GM04503 (cell line): ENCODE results near the gene FOXD4L1.
"Not testable (repeated sequence)": the region's sequence is repeated elsewhere in the genome, so short reads cannot be mapped to it uniquely, and the experiment has no call there.

Experiments
- DNase-seq: peaks from one replicate; pipeline ENCODE4 v3.0.0-alpha.2; 2012; ENCODE audit warnings: low read depth

Gene FOXD4L1

DNA sequence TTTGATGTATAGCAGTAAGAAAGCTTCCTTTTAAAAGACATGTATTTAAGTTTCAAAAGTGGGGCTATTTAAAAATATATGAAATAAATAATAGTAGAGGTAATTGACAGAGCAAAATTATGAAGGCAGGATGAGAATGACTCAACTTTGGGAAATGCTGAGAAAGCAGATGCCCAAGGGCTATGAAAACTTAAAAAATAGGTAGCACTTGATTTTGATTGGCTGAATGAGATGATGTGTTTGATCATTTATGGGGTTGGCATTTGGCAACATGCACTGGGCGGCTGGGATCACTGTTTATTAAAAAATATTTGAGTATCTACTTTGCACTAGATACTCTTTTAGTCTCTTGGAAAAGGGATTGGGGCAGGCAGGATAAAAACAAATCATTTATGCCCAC is 26.5 kb downstream of the FOXD4L1 start:
- not testable (repeated sequence) for DNase-seq

DNA sequence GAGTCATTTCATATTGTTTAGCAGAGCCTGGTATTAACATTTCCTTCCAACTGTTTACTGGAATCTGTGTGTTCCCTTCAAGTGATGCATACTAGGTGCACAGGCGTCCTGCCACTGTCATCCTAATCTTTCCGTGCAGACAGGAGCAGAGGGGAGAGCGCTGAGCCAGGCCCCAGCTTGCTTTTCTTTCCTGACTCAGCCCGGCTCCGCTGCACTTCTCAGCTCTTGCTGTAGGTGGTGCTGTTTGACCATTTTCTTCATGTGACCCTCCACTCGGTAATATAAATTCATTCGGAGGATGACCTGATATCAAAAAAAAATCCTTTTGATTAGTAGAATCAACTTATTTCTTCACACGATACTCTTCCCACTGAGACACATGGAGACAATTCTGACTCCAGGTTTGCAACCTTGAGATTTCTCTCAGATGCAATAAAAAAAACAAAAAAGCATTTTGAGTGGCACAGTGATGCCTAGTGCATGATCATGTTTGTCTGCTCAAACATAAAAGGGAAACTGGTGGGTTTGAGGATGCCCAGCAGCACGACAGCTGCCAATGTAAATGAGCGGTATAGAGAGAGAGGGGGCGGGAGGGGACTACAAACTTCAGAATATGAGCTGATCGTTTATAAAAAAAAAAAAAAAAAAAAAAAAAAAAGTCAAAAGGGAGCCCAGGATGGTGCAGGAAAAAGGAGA is 29.0 kb downstream of the FOXD4L1 start:
- DNase-seq = not testable (repeated sequence)

- not testable (repeated sequence) for DNase-seq
Measured at GRCh38 chr2:113528126-113528525, 29.7 kb downstream of the FOXD4L1 start.

DNA sequence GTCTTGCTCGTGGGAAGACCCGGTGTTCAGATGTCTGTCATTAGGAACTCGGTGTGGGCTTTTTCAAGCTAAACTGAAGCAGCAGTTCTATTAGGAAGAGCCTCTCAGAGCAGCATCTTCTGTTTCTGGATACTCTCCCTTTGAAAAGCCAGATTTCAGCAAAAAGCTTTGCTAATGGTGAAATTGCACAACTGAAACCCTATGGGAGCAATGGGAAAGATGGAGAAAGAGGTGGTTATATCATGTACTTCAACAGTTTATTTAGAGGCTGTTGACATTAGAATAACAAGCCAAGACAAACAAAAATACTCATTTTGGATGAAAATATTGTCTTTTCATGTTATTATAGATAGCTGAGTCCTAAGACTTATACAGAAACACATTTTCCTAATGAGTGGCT is 30.4 kb downstream of the FOXD4L1 start:
- not testable (repeated sequence) for DNase-seq

GRCh38 chr2:113532991-113533390 is 34.5 kb downstream of the FOXD4L1 start:
- not testable (repeated sequence) for DNase-seq

DNA sequence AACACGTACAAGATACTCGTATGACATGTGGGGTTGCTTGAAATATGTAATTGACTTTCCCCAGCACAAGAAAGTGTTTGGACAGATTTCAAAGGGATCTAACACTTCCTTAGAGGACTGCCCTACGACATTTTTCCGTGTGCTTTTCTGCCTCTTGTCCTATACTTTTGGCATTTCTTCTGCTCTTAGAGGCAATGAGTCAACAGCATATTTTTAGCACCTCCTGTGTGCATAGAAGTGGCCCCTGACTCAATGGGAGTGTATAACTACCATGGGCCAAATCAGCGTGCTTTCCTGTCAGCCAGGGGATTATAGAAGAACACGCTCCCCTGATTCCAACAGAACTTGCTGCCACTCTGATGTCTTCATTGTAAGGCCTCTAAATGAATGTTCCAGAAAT is 38.1 kb downstream of the FOXD4L1 start:
- DNase-seq = not testable (repeated sequence)

DNA sequence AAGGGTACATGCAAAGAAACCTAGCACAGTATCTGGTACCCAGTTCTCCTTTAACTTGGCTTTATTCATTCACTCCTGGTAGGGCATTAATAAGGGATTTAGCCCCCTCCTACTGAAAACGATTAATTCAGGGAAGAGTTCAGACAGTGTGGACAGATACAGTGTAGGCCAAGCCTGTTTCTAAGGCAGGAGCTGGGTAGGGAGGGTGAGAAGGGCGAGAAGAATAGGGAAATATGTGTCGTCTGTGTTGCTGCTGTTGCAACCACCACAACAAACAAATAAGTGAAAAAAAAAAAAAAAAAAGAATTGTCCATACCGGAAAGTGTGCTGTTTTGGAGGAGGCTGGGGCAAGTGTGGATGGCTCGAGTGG is 42.4 kb downstream of the FOXD4L1 start:
- DNase-seq = not testable (repeated sequence)

DNA sequence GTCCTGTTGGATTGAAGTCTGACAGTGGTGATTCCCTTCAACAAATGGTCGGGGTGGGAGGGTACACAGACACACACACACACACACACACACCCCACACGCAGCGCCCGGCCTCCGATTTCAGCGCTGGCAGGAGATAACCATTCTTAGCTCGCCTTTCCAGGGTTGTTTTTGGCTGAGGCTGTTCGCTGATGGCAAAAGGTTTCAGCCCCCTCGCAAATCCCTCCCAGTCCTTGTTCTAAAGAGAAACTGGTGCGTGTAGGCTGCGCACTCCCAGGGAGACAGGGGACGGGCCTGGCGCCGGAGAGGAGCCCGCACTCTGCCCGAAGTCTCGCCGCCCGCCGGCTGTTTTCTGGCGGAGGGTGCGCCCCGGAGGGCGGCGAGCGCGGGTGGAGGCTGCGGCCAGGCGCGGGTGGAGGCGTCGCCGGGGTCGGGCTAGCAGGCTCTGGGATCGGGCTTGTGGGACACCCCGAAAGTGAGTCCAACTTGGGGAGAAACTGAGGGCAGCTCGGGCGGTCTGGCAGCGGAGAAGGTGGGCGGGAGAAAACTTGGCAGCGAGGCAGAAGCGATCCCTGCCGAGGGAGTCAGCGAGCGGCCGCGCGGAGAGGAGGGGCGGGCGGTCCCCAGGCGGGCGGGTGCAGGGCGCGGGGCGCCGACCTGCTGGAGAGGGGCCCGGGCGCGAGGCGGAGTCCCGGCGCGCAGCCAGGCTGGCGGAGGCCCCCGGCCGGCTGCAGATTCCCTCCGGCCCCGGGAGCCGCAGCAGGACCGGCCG is 42.9 kb downstream of the FOXD4L1 start:
- not testable (repeated sequence) for DNase-seq

DNA sequence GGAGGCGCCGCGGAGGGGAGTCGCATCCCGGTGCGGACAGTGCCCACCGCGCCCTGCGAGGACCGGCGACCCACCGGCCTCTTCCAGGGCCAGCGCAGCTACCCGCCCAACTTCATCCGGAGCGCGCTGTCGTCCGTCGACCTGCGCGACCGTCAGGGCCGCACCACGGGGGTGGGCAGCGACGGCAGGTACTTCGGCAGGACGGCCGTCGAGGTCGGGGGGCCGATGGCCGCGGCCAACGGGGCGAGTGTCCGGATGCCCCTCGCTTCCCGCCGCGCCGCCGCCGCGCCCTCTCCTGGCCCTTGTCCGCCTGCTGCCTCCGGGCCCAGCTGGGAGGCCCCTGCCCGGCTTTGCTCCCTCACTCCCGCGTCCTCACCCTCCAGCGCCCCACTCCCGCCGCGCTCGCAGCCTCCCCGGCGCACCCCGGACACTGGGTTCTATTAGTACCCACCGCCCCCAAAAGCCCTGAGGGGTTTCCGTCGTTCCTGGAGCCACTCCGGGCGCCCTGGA is 43.6 kb downstream of the FOXD4L1 start:
- not testable (repeated sequence) for DNase-seq

- DNase-seq = not testable (repeated sequence)
Measured at GRCh38 chr2:113542529-113542928, 44.1 kb downstream of the FOXD4L1 start.
